HepG2 (cell line): Measurements from ENCODE around the gene ARL5A. TPM values are rescaled to one million over a fixed set of nuclear protein-coding genes. Genes with fewer than 3 reads are reported as not detected.

Experiments
- ATAC-seq: fragments of 200-7000 bp; cut with Tn5 transposase; 3 replicates; pipeline ENCODE4 v1.9.1; 2020; ENCODE audit warnings: mild to moderate bottlenecking, moderate library complexity
- BruUV-seq: library from RNA; stranded (reverse); fragments of 400-500 nt; replicated peaks from 2 replicates; lab custom pipeline; 2021; lab: Mats Ljungman, UMichigan
- CTCF ChIA-PET: fragments of 300-600 bp; formaldehyde crosslinking; extraction: SDS; loops from one replicate; lab custom pipeline; 2021; ENCODE audit warnings: low total read pairs, inconsistent platforms, low intra/inter-chr PET ratio; lab: Yijun Ruan, JAX
- POLR2A ChIA-PET: fragments of 350-600 bp; sonication (Branson Sonifier 250); formaldehyde crosslinking; loops from one replicate; lab custom pipeline; 2020; ENCODE audit warnings: antibody characterized with exemption, inconsistent platforms; lab: Yijun Ruan, JAX
- DNase-seq: peaks from one replicate; pipeline ENCODE4 v3.0.0-alpha.2; 2015; ENCODE audit warnings: low spot score
- FAIRE-seq: peaks from 3 replicates; lab custom pipeline; 2011; peaks lifted over from hg19 to GRCh38; lab: Jason Lieb, UNC
- H2AFZ ChIP-seq: one replicate; pipeline ENCODE4 v1.6.1; 2011; ENCODE audit warnings: low read length, inconsistent platforms
- H3K27ac ChIP-seq: fragments of 300-600 bp; 3 replicates; pipeline ENCODE4 v1.8.0; 2011; ENCODE audit warnings: mixed run types, mild to moderate bottlenecking, mixed read lengths, low read length, inconsistent platforms; ENCODE audit not compliant: insufficient read depth; ENCODE audit errors: extremely low read length
- H3K27me3 ChIP-seq, 2 experiments: fragments of 200-600 bp in 1 of 2; 2 replicates in 1 of 2; 3 replicates in 1 of 2; pipeline versions ENCODE4 v1.6.0 to v1.8.0; 2011; ENCODE audit warnings: low read length in 2 of 2, mild to moderate bottlenecking in 2 of 2, moderate library complexity in 2 of 2, inconsistent platforms in 1 of 2; ENCODE audit not compliant: insufficient read depth in 2 of 2, control insufficient read depth in 1 of 2
- H3K36me3 ChIP-seq, 2 experiments: fragments of 200-600 bp in 1 of 2; replicated peaks in 1 of 2; 2 replicates in 1 of 2; 3 replicates in 1 of 2; pipeline versions ENCODE4 v1.5.1 to v1.8.0; 2011; ENCODE audit warnings: low read length in 2 of 2, inconsistent platforms in 1 of 2; ENCODE audit not compliant: insufficient read depth in 2 of 2, control insufficient read depth in 1 of 2
- H3K4me1 ChIP-seq: 2 replicates; pipeline ENCODE4 v1.5.1; 2012; ENCODE audit warnings: low read length, inconsistent platforms; ENCODE audit not compliant: insufficient read depth
- H3K4me2 ChIP-seq: 2 replicates; pipeline ENCODE4 v1.6.0; 2011; ENCODE audit warnings: low read depth, low read length, inconsistent platforms
- H3K4me3 ChIP-seq, 3 experiments: fragments of 200-600 bp in 1 of 3; sonication (generic), shearing (Covaris generic) in 1 of 3; replicated peaks in 1 of 3; 2 replicates each; pipeline ENCODE4 v1.5.1; 2011 to 2016; ENCODE audit warnings: low read length in 3 of 3, inconsistent platforms in 2 of 3, low read depth in 2 of 3, mild to moderate bottlenecking in 2 of 3, control low read depth in 1 of 3, mixed read lengths in 1 of 3; ENCODE audit not compliant: insufficient read depth in 1 of 3
- H3K79me2 ChIP-seq: one replicate; pipeline ENCODE4 v1.6.1; 2011; ENCODE audit warnings: low read length, inconsistent platforms; ENCODE audit not compliant: insufficient read depth
- H3K9ac ChIP-seq: 2 replicates; pipeline ENCODE4 v1.6.0; 2011; ENCODE audit warnings: mild to moderate bottlenecking, low read depth, low read length, inconsistent platforms; ENCODE audit not compliant: insufficient read depth
- H3K9me3 ChIP-seq: 2 replicates; pipeline ENCODE4 v1.5.1; 2012; ENCODE audit warnings: mild to moderate bottlenecking, low read length
- H4K20me1 ChIP-seq: 2 replicates; pipeline ENCODE4 v1.6.0; 2011; ENCODE audit warnings: inconsistent platforms, mild to moderate bottlenecking, low read length, moderate library complexity; ENCODE audit not compliant: insufficient read depth
- ATF3 ChIP-seq: sonication (generic); formaldehyde crosslinking; IDR thresholded peaks from 2 replicates; pipeline ENCODE4 v1.4.0; 2020; ENCODE audit warnings: missing genetic modification reagents
- KDM4B ChIP-seq: sonication (generic); formaldehyde crosslinking; IDR thresholded peaks from 2 replicates; pipeline ENCODE4 v1.4.0; 2020; ENCODE audit warnings: missing genetic modification reagents
- KLF13 ChIP-seq: sonication (generic); formaldehyde crosslinking; IDR thresholded peaks from 2 replicates; pipeline ENCODE4 v1.4.0; 2020; ENCODE audit warnings: mild to moderate bottlenecking, missing genetic modification reagents
- RFX5 ChIP-seq: IDR thresholded peaks from 2 replicates; pipeline ENCODE4 v1.6.1; 2011; ENCODE audit warnings: low read depth, low read length, improper control_type of control experiment
- SRY ChIP-seq: sonication (generic); formaldehyde crosslinking; IDR thresholded peaks from 2 replicates; pipeline ENCODE4 v1.8.0; 2022; ENCODE audit warnings: mild to moderate bottlenecking, missing genetic modification reagents
- ZIK1 ChIP-seq: sonication (generic); formaldehyde crosslinking; IDR thresholded peaks from 2 replicates; pipeline ENCODE4 v1.5.0; 2020; ENCODE audit warnings: mild to moderate bottlenecking, low read depth, missing genetic modification reagents, borderline replicate concordance
- ZNF234 ChIP-seq: sonication (generic); formaldehyde crosslinking; conservative IDR thresholded peaks from 2 replicates; pipeline ENCODE4 v1.5.1; 2020; ENCODE audit warnings: mild to moderate bottlenecking, missing genetic modification reagents
- WGBS: methylation state at CpG from one replicate; pipeline ENCODE4 v1.1.6; 2017; ENCODE audit warnings: low lambda C conversion rate; 5-methylcytosine and 5-hydroxymethylcytosine counted together
- in situ Hi-C: cut with HindIII; loops from 2 replicates; pipeline ENCODE4 v1.10.0; 2017; ENCODE audit warnings: low pct_unique_long_range_greater_than_20kb; ENCODE audit not compliant: extremely low pct_ligation_motif_present
- intact Hi-C: fragments of 100-400 bp; cut with micrococcal nuclease; formaldehyde crosslinking; loops from one replicate; pipeline ENCODE4 v1.10.0; 2022; ENCODE audit not compliant: unreplicated experiment
- polyA plus RNA-seq, 8 experiments: library from polyadenylated mRNA; depleted of rRNA in 3 of 8; stranded (reverse) in 7 of 8; unstranded in 1 of 8; fragments of >200 nt; fragmentation: Illumina TruSeq in 4 of 8; extraction: Trizol in 4 of 8; gene quantifications; 2 replicates each; pipeline versions ENCODE4 v1.2.1 to v1.2.3, GENCODE V29; 2011 to 2016; ENCODE audit warnings: low read depth in 4 of 8, missing spikeins in 1 of 8, mixed read lengths in 1 of 8; ENCODE audit not compliant: insufficient read depth in 1 of 8
- total RNA-seq, 5 experiments: library from RNA; depleted of rRNA; stranded (reverse); fragments of >200 nt; fragmentation: Illumina TruSeq; extraction: Trizol; gene quantifications; 2 replicates each; pipeline ENCODE4 v1.2.3, GENCODE V29; 2016; ENCODE audit warnings: low read depth in 1 of 5

Gene ARL5A
- total and polyA plus RNA-seq, 2 of the 13 experiments (the other 11 are each of a cell fraction or from before 2014, with no cell fraction given): 47.5 to 149 TPM

- TF ChIP-seq RFX5 (no peak), ATF3 (no peak), KDM4B (no peak)
These were observed 12.2 kb upstream of the ARL5A start (continued) for GRCh38 chr2:151840216-151841046.

GRCh38 chr2:151837926-151838325, 9.7 kb upstream of the ARL5A start:
- POLR2A ChIA-PET: interaction anchor here (1.9 kb wide), 1 partner anchor 9 kb away, joined by 10 read pairs; the partner anchor contains the start of gene ARL5A
- Histone ChIP-seq H3K36me3 (peaks cover 0 to 12% of the 10 kb centered on the region in 2 experiments; a peak in 3 of 5 replicates), H2AFZ (no peak overlapping the region), H3K9me3 (no peaks in the 10 kb centered on the region), H3K4me1 (peaks cover 8% of the 10 kb centered on the region), H3K4me3 (no peak overlapping the region), H3K79me2 (no peaks in the 10 kb centered on the region), H3K27ac (no peak overlapping the region), H3K27me3 (no peaks in the 10 kb centered on the region), H4K20me1 (no peaks in the 10 kb centered on the region), H3K4me2 (no peak overlapping the region), H3K9ac (no peak overlapping the region)
- in situ Hi-C loops (no loop called here), intact Hi-C loops (no loop called here)
- ATAC-seq: no peak
- FAIRE-seq: no peak
- DNase-seq: no peak
- CTCF ChIA-PET: no interaction called here
- WGBS: 94% methylated on average over 3 of the region's 3 CpGs
- no TSS peak for BruUV-seq
- TF ChIP-seq ZNF234 (CRISPR knock-in tag) (no peak), KLF13 (no peak), SRY (CRISPR knock-in tag) (no peak), ZIK1 (no peak)
